ENCODE data around the gene TMEM255B.

The TMEM255B gene

DNA sequence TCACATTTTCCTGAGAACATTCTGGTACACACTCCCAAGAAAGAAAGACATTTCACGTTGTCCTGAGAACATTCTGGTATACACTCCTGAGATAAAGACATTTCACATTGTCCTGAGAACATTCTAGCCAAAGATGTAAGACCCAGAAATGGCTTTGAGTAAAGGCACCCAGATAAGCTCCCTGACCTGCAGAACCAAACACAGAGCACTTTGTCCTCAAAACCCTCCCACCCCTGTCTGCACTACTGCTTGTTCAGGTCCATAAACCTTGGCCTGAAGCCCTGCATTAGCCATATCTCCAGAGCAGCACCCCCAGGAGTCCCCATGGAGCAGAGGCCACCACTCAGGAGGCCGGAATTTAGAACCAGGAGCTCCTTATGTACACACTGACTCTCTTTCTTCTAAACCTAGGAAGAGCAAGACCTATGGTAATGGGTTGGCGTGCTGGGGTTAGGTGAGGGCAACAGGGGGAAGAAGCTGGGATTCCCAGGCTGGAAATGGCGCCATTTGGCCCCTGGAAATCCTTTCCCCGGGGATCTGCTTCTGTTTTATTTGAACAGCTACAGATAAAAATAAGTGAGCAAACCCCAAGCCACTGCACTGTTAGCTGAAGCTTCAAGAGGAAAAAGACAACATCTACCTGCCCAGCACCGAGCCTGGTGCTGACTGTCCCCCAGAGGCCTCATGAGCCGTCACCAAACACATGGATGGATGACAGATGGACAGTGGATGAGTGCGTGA lies 91.1 kb downstream of the TMEM255B start:
- Mint-ChIP-seq H3K27ac (no peak overlapping the region), H3K4me3 (no peak overlapping the region), H3K9me3 (no peaks in the 10 kb centered on the region), H3K27me3 (ENCODE audit: low read depth) (peaks cover 11% of the 10 kb centered on the region), H3K4me1 (peaks cover 28% of the 10 kb centered on the region), H3K36me3 (ENCODE audit: low read depth) (no peaks in the 10 kb centered on the region)
- TF ChIP-seq CTCF (IDR thresholded peaks at IDR 0.05; ENCODE audit: unreplicated experiment in 3 of 3), result no peak

GRCh38 chr13:113850722-113851479 lies 91.9 kb downstream of the TMEM255B start:
- no peak for TF ChIP-seq CTCF (IDR thresholded peaks at IDR 0.05; ENCODE audit: unreplicated experiment in 3 of 3)
- peaks cover 7% of the 10 kb centered on the region for H3K27me3 Mint-ChIP-seq (ENCODE audit: low read depth)
- H3K4me1 Mint-ChIP-seq, result peaks cover 21% of the 10 kb centered on the region
- H3K36me3 Mint-ChIP-seq (ENCODE audit: low read depth), result no peaks in the 10 kb centered on the region
- H3K4me3 Mint-ChIP-seq, result no peak overlapping the region
- H3K9me3 Mint-ChIP-seq, result no peaks in the 10 kb centered on the region
- no peak overlapping the region for H3K27ac Mint-ChIP-seq

DNA sequence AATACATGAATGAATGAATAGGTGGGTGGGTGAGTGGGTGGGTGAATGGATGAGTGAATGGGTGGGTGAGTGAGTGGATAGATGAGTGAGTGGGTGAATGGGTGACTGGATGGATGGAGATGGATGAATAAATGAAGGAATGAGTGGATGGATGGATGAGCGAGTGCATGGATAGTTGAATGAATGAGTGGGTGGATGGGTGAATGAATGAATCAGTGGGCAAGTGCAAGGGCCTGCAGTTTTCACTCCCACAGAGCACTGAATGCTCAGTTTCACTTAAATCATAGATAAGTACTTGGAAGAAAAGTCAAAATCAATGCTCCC lies 92.4 kb downstream of the TMEM255B start:
- H3K9me3 Mint-ChIP-seq, result no peaks in the 10 kb centered on the region
- H3K4me3 Mint-ChIP-seq, result no peak overlapping the region
- peaks cover 4% of the 10 kb centered on the region for H3K27me3 Mint-ChIP-seq (ENCODE audit: low read depth)
- H3K27ac Mint-ChIP-seq, result no peak overlapping the region
- no peak for TF ChIP-seq CTCF (IDR thresholded peaks at IDR 0.05; ENCODE audit: unreplicated experiment in 3 of 3)
- H3K4me1 Mint-ChIP-seq, result peaks cover 20% of the 10 kb centered on the region
- H3K36me3 Mint-ChIP-seq (ENCODE audit: low read depth), result no peaks in the 10 kb centered on the region

GRCh38 chr13:113851826-113852535 lies 93.0 kb downstream of the TMEM255B start:
- Mint-ChIP-seq H3K27me3 (ENCODE audit: low read depth) (peaks cover 10% of the 10 kb centered on the region), H3K27ac (no peak overlapping the region), H3K9me3 (no peaks in the 10 kb centered on the region), H3K4me1 (peaks cover 20% of the 10 kb centered on the region), H3K36me3 (ENCODE audit: low read depth) (no peaks in the 10 kb centered on the region), H3K4me3 (no peak overlapping the region)
- TF ChIP-seq CTCF (IDR thresholded peaks at IDR 0.05; ENCODE audit: unreplicated experiment in 3 of 3), result no peak

GRCh38 chr13:113852536-113853517 lies 93.8 kb downstream of the TMEM255B start:
- H3K4me1 Mint-ChIP-seq, result peaks cover 20% of the 10 kb centered on the region
- H3K27ac Mint-ChIP-seq, result peak overlapping the region in 2 of 3 experiments; percentile 46 to 82
- no peaks in the 10 kb centered on the region for H3K36me3 Mint-ChIP-seq (ENCODE audit: low read depth)
- H3K4me3 Mint-ChIP-seq, result no peak overlapping the region
- H3K9me3 Mint-ChIP-seq, result no peaks in the 10 kb centered on the region
- H3K27me3 Mint-ChIP-seq (ENCODE audit: low read depth), result peaks cover 10% of the 10 kb centered on the region
- TF ChIP-seq CTCF (IDR thresholded peaks at IDR 0.05; ENCODE audit: unreplicated experiment in 3 of 3), result no peak

Measured in nephron (organoid).